SK-N-SH (cell line): ENCODE data around the gene SSNA1. TPM values are rescaled to one million over a fixed set of nuclear protein-coding genes. Genes with fewer than 3 reads are reported as not detected.

Source experiments
- CTCF ChIA-PET: fragments of 300-600, 350-600 bp; formaldehyde crosslinking; extraction: SDS; loops from one replicate; lab custom pipeline; 2021; lab: Yijun Ruan, JAX
- POLR2A ChIA-PET: fragments of 350-600 bp; sonication (Branson Sonifier 250); formaldehyde crosslinking; extraction: SDS; loops from one replicate; lab custom pipeline; 2020; ENCODE audit warnings: antibody characterized with exemption, inconsistent platforms; lab: Yijun Ruan, JAX
- DNase-seq: peaks from one replicate; pipeline ENCODE4 v3.0.0; 2012
- H2AFZ ChIP-seq: fragments of 200-600 bp; sonication (generic); 2 replicates; pipeline ENCODE4 v1.8.1; 2016; ENCODE audit warnings: antibody characterized with exemption, mild to moderate bottlenecking, low read depth
- H3F3A ChIP-seq: fragments of 200-600 bp; sonication (generic); replicated peaks from 2 replicates; pipeline ENCODE3; 2016; ENCODE audit warnings: antibody characterized with exemption, mild to moderate bottlenecking; ENCODE audit not compliant: insufficient read depth
- H3K27ac ChIP-seq, 2 experiments: fragments of 200-500 bp in 1 of 2; fragments of 200-600 bp in 1 of 2; sonication (Bioruptor generic) in 1 of 2; sonication (generic), shearing (Covaris generic) in 1 of 2; 2 replicates each; pipeline versions ENCODE4 v1.5.1 to v1.6.1; 2014 to 2016; ENCODE audit warnings: low read depth in 2 of 2, inconsistent platforms in 1 of 2, low read length in 1 of 2, mild to moderate bottlenecking in 1 of 2, mixed read lengths in 1 of 2
- H3K27me3 ChIP-seq: fragments of 200-600 bp; sonication (generic), shearing (Covaris generic); 2 replicates; pipeline ENCODE4 v1.6.1; 2016; ENCODE audit warnings: mixed run types; ENCODE audit not compliant: insufficient read depth
- H3K36me3 ChIP-seq, 2 experiments: fragments of 200-500 bp in 1 of 2; fragments of 200-600 bp in 1 of 2; sonication (Bioruptor generic) in 1 of 2; sonication (generic) in 1 of 2; replicated peaks in 1 of 2; 2 replicates each; pipeline versions ENCODE3 to v1.5.1; 2014 to 2016; ENCODE audit warnings: low read length in 1 of 2, mild to moderate bottlenecking in 1 of 2; ENCODE audit not compliant: insufficient read depth in 2 of 2, control insufficient read depth in 1 of 2
- H3K4me1 ChIP-seq, 2 experiments: fragments of 200-500 bp in 1 of 2; fragments of 200-600 bp in 1 of 2; sonication (Bioruptor generic) in 1 of 2; sonication (generic), shearing (Covaris generic) in 1 of 2; 2 replicates each; pipeline versions ENCODE4 v1.5.1 to v1.6.1; 2014 to 2016; ENCODE audit warnings: low read depth in 1 of 2, low read length in 1 of 2, mixed run types in 1 of 2; ENCODE audit not compliant: insufficient read depth in 2 of 2, control insufficient read depth in 1 of 2
- H3K4me2 ChIP-seq: fragments of 200-600 bp; sonication (generic), shearing (Covaris generic); 2 replicates; pipeline ENCODE4 v1.6.1; 2017; ENCODE audit warnings: mixed run types
- H3K4me3 ChIP-seq, 2 experiments: fragments of 200-500 bp in 1 of 2; fragments of 200-600 bp in 1 of 2; sonication (Bioruptor generic) in 1 of 2; sonication (generic), shearing (Covaris generic) in 1 of 2; 2 replicates each; pipeline versions ENCODE4 v1.5.1 to v1.8.1; 2014 to 2016; ENCODE audit warnings: low read depth in 2 of 2, inconsistent platforms in 1 of 2, low read length in 1 of 2, mild to moderate bottlenecking in 1 of 2, mixed read lengths in 1 of 2, moderate library complexity in 1 of 2
- H3K79me2 ChIP-seq: fragments of 200-600 bp; sonication (generic); 2 replicates; pipeline ENCODE4 v1.8.1; 2017; ENCODE audit warnings: mild to moderate bottlenecking; ENCODE audit not compliant: insufficient read depth
- H3K9ac ChIP-seq: fragments of 200-600 bp; sonication (generic); 2 replicates; pipeline ENCODE4 v1.6.1; 2017; ENCODE audit warnings: mixed run types
- H3K9me2 ChIP-seq: fragments of 200-600 bp; sonication (generic); 2 replicates; pipeline ENCODE4 v1.6.1; 2017; ENCODE audit warnings: mixed run types
- H3K9me3 ChIP-seq: fragments of 200-600 bp; sonication (generic); 2 replicates; pipeline ENCODE4 v1.6.1; 2017; ENCODE audit warnings: mixed run types, mild to moderate bottlenecking, moderate library complexity
- H4K20me1 ChIP-seq: fragments of 200-600 bp; sonication (generic); 2 replicates; pipeline ENCODE4 v1.6.1; 2017; ENCODE audit warnings: mild to moderate bottlenecking, mixed run types; ENCODE audit not compliant: insufficient read depth
- CTCF ChIP-seq: fragments of 200-600 bp; sonication (generic); IDR thresholded peaks from 2 replicates; pipeline ENCODE4 v1.6.1; 2017; ENCODE audit warnings: antibody characterized with exemption, mild to moderate bottlenecking, moderate library complexity
- EP300 ChIP-seq, 2 experiments: IDR thresholded peaks; 2 replicates each; pipeline versions ENCODE4 v1.4.0 to v1.6.1; 2012; ENCODE audit warnings: borderline replicate concordance in 1 of 2, low read depth in 1 of 2, low read length in 1 of 2
- EZH2phosphoT487 ChIP-seq: fragments of 200-600 bp; sonication (generic); IDR thresholded peaks from 2 replicates; pipeline ENCODE4 v1.6.1; 2017; ENCODE audit warnings: low read depth, mixed run types, mild to moderate bottlenecking, antibody characterized with exemption, moderate library complexity, borderline replicate concordance
- FOSL2 ChIP-seq: IDR thresholded peaks from 2 replicates; pipeline ENCODE4 v1.4.0; 2012; ENCODE audit warnings: low read depth, mild to moderate bottlenecking, moderate library complexity, borderline replicate concordance
- FOXJ3 ChIP-seq: sonication (generic); formaldehyde crosslinking; IDR thresholded peaks from 2 replicates; pipeline ENCODE4 v1.5.1; 2020; ENCODE audit warnings: mild to moderate bottlenecking, missing genetic modification reagents
- FOXM1 ChIP-seq: IDR thresholded peaks from 2 replicates; pipeline ENCODE4 v1.4.0; 2012; ENCODE audit warnings: low read depth, mild to moderate bottlenecking
- GATA2 ChIP-seq: sonication (generic); formaldehyde crosslinking; IDR thresholded peaks from 2 replicates; pipeline ENCODE4 v1.5.0; 2020; ENCODE audit warnings: mild to moderate bottlenecking, missing genetic modification reagents
- MXI1 ChIP-seq: IDR thresholded peaks from 2 replicates; pipeline ENCODE4 v1.6.1; 2012; ENCODE audit warnings: mild to moderate bottlenecking, low read depth, low read length, improper control_type of control experiment
- NFIC ChIP-seq: IDR thresholded peaks from 2 replicates; pipeline ENCODE4 v1.4.0; 2012; ENCODE audit warnings: borderline replicate concordance
- POLR2AphosphoS5 ChIP-seq: IDR thresholded peaks from 2 replicates; pipeline ENCODE4 v1.6.1; 2012; ENCODE audit warnings: low read depth, low read length
- RCOR1 ChIP-seq: fragments of 150-350 bp; IDR thresholded peaks from 2 replicates; pipeline ENCODE4 v1.6.1; 2017; ENCODE audit warnings: antibody characterized with exemption, low read length
- REST ChIP-seq: IDR thresholded peaks from 2 replicates; pipeline ENCODE4 v1.6.1; 2012; ENCODE audit warnings: mild to moderate bottlenecking, low read depth, low read length, moderate library complexity
- RFX5 ChIP-seq: IDR thresholded peaks from 2 replicates; pipeline ENCODE4 v1.6.1; 2012; ENCODE audit warnings: mild to moderate bottlenecking, improper control_type of control experiment, low read length
- SMC3 ChIP-seq: IDR thresholded peaks from 2 replicates; pipeline ENCODE4 v1.6.1; 2012; ENCODE audit warnings: low read depth, low read length, improper control_type of control experiment
- TCF12 ChIP-seq: IDR thresholded peaks from 2 replicates; pipeline ENCODE4 v1.4.0; 2012
- USF1 ChIP-seq: IDR thresholded peaks from 2 replicates; pipeline ENCODE4 v1.4.0; 2012; ENCODE audit warnings: low read depth, borderline replicate concordance
- YY1 ChIP-seq: IDR thresholded peaks from 2 replicates; pipeline ENCODE4 v1.4.0; 2012; ENCODE audit warnings: low read depth, mild to moderate bottlenecking
- WGBS: methylation state at CpG from one replicate; pipeline ENCODE4 v1.1.6; 2017; ENCODE audit warnings: low lambda C conversion rate; 5-methylcytosine and 5-hydroxymethylcytosine counted together
- polyA plus RNA-seq, 3 experiments: library from polyadenylated mRNA; depleted of rRNA; stranded (reverse); fragments of >200 nt; gene quantifications; 2 replicates each; pipeline ENCODE4 v1.2.3, GENCODE V29; 2012

Gene SSNA1
- polyA plus RNA-seq, 1 of the 3 experiments (the other 2 are of a cell fraction): 124 TPM

- no peaks in the 10 kb centered on the region for H3F3A ChIP-seq
- H3K27me3 ChIP-seq: no peaks in the 10 kb centered on the region
- peaks cover 0 to 53% of the 10 kb centered on the region in 2 experiments for H3K36me3 ChIP-seq
- no peaks in the 10 kb centered on the region for H3K9me3 ChIP-seq
- no peak overlapping the region for H2AFZ ChIP-seq
- H3K9me2 ChIP-seq: no peaks in the 10 kb centered on the region
- H3K4me3 ChIP-seq: no peak overlapping the region
- H3K4me1 ChIP-seq: peaks cover 0 to 4% of the 10 kb centered on the region in 2 experiments; a peak in 1 of 4 replicates
- WGBS: 90% methylated on average over 16 of the region's 19 CpGs
- H3K79me2 ChIP-seq: no peaks in the 10 kb centered on the region
- H3K4me2 ChIP-seq: no peak overlapping the region
- no peak overlapping the region for H3K9ac ChIP-seq
- H4K20me1 ChIP-seq: no peaks in the 10 kb centered on the region
- no peak for TF ChIP-seq USF1
- TF ChIP-seq FOXJ3 (CRISPR knock-in tag): no peak
- TF ChIP-seq SMC3: no peak
- no peak for TF ChIP-seq RCOR1
- TF ChIP-seq EZH2phosphoT487: no peak
- no peak for TF ChIP-seq YY1
- no peak for TF ChIP-seq NFIC
- no peak for TF ChIP-seq FOXM1
- no peak for TF ChIP-seq FOSL2
- TF ChIP-seq REST: no peak
- no peak overlapping the region for H3K27ac ChIP-seq
- ChIA-PET CTCF (interaction anchor here (1.4 kb wide), 1 partner anchor 58 kb away, joined by 5 read pairs; no protein-coding TSS in a partner anchor), POLR2A (no interaction called here)
- no peak for DNase-seq
Observed at GRCh38 chr9:137178939-137179630, 9.4 kb upstream of the SSNA1 start.

GRCh38 chr9:137179761-137180160 is 8.7 kb upstream of the SSNA1 start:
- WGBS: 98% methylated on average over 15 of the region's 17 CpGs
- peaks cover 0 to 60% of the 10 kb centered on the region in 2 experiments for H3K36me3 ChIP-seq
- peaks cover 0 to 2% of the 10 kb centered on the region in 2 experiments; a peak in 1 of 4 replicates for H3K4me1 ChIP-seq
- no peak overlapping the region for H3K9ac ChIP-seq
- no peak for DNase-seq
- H3K4me3 ChIP-seq: no peak overlapping the region
- ChIA-PET POLR2A (interaction anchor here (0.7 kb wide), 1 partner anchor 9 kb away, joined by 3 read pairs; no protein-coding TSS in a partner anchor), CTCF (no interaction called here)
- TF ChIP-seq CTCF (no peak), POLR2AphosphoS5 (no peak), TCF12 (no peak), FOXM1 (no peak), NFIC (no peak), MXI1 (no peak), GATA2 (no peak), SMC3 (no peak), RFX5 (no peak), FOXJ3 (CRISPR knock-in tag) (no peak), EP300 (IDR thresholded peaks at IDR 0.05; ENCODE audit: borderline replicate concordance in 1 of 2, low read depth in 1 of 2, low read length in 1 of 2) (no peak)
- H2AFZ ChIP-seq: no peak overlapping the region
- H3K79me2 ChIP-seq: no peaks in the 10 kb centered on the region
- no peaks in the 10 kb centered on the region for H3K9me3 ChIP-seq
- no peaks in the 10 kb centered on the region for H3F3A ChIP-seq
- no peak overlapping the region for H3K27ac ChIP-seq
- no peaks in the 10 kb centered on the region for H4K20me1 ChIP-seq
- H3K27me3 ChIP-seq: no peaks in the 10 kb centered on the region
- H3K9me2 ChIP-seq: no peaks in the 10 kb centered on the region
- H3K4me2 ChIP-seq: no peak overlapping the region
